ES-I3 (cell line): ENCODE results near the gene TUFT1.
A peak's percentile ranks its signal among the peaks of the same experiment; 100 is the strongest.

ENCODE experiments used
- H3K36me3 ChIP-seq: 2 replicates; pipeline ENCODE4 v1.6.1; 2013; ENCODE audit warnings: mild to moderate bottlenecking, low read length, control low read depth, moderate library complexity; ENCODE audit not compliant: insufficient read depth
- H3K4me1 ChIP-seq: 2 replicates; pipeline ENCODE4 v1.6.1; 2013; ENCODE audit warnings: mild to moderate bottlenecking, control low read depth, low read length; ENCODE audit not compliant: insufficient read depth
- H3K9ac ChIP-seq: 2 replicates; pipeline ENCODE4 v1.6.1; 2013; ENCODE audit warnings: low read depth, mild to moderate bottlenecking, low read length, moderate library complexity
- H3K9me3 ChIP-seq: 2 replicates; pipeline ENCODE4 v1.6.1; 2013; ENCODE audit warnings: mild to moderate bottlenecking, low read length, moderate library complexity; ENCODE audit not compliant: control insufficient read depth, insufficient read depth

Gene TUFT1

DNA sequence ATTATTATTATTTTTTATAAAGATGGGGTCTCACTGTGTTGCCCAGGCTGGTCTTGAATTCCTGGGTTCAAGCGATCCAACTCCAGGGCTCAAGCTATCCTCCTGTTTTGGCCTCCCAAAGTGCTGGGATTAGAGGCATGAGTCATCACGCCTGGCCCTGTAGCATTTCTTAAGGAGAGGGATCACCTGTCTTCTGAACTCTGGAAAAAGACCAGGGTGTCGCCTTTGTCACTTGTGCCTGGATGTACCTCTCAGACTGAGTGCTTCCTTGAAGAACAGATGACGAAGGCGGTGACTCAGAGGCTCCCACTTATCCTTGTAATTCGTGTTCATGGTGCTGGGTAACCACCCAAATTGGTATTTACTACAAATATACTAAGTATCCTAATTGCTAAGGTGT lies 31.3 kb upstream of the TUFT1 start:
- H3K9ac ChIP-seq: no peak overlapping the region
- no peaks in the 10 kb centered on the region for H3K9me3 ChIP-seq
- no peaks in the 10 kb centered on the region for H3K36me3 ChIP-seq
- peaks cover 16% of the 10 kb centered on the region for H3K4me1 ChIP-seq

DNA sequence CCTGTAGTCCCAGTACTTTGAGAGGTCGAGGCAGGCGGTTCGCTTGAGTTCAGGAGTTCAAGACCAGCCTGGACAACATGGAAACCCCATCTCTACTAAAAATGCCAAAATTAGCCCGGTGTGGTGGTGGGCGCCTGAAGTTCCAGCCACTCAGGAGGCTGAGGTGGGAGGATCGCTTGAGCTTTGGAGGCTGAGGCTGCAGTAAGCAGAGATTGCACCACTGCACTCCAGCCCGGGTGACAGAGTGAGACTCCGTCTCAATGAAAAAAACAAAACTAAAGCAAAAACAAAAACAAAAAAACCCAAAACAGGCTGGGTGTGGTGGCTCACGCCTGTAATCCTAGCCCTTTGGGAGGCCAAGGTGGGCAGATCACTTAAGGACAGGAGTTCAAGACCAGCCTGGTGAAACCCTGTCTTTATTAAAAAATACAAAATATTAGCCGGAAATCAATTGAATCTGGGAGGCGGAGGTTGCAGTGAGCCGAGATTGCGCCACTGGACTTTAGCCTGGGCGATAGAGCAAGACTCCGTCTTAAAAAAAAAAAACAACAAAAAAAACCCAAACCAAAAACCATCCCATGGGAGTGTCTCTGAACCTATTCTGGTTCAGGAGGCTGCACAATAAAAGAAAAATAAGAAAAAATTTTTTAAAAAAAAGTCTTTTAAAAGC lies 30.6 kb upstream of the TUFT1 start:
- Histone ChIP-seq H3K36me3 (no peaks in the 10 kb centered on the region), H3K9ac (peak overlapping the region; percentile 95; the same call in 1 of the 2 replicates), H3K4me1 (peaks cover 22% of the 10 kb centered on the region), H3K9me3 (no peaks in the 10 kb centered on the region)

DNA sequence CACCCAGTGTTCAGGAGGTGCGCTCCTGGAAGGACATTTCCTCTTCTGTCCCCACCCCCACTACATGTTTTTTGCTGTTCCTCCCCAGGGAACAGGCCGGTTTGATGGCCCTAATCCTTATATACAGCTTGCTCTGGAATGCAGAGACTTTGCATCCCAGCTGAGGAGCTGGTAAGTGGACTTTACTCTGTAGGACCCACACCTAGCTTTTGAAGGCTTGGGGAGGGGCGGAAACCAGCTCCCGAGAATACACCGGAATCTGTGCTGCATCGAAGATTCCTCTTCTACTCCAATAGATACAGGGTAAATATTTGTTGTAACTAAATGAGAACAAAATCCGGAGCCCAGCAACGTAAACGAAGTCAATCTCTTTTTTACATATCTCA lies 30.1 kb upstream of the TUFT1 start:
- Histone ChIP-seq H3K36me3 (no peaks in the 10 kb centered on the region), H3K4me1 (peaks cover 26% of the 10 kb centered on the region), H3K9me3 (no peaks in the 10 kb centered on the region), H3K9ac (peak overlapping the region; percentile 95)

DNA sequence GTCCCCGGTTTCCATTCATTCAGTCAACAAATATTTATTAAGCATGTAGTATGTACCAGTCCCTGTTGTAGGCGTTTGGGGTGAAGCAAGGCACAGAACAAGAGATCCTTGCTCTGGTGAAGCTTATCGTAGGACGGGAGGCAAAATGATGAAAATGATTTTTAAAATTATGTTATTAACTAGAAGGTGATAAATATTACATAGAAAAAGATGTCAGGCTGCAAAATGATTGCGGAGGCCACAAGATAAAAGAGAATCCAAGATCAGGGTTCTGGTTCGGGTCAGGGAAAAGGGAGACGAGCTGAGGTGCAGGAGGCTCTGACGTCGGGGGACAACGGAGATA lies 29.5 kb upstream of the TUFT1 start:
- Histone ChIP-seq H3K4me1 (peaks cover 29% of the 10 kb centered on the region), H3K9me3 (no peaks in the 10 kb centered on the region), H3K9ac (peak overlapping the region; percentile 95), H3K36me3 (no peaks in the 10 kb centered on the region)

GRCh38 chr1:151510957-151511635 lies 29.0 kb upstream of the TUFT1 start, which contains the start of gene CGN:
TSS of gene CGN (plus strand) at chr1:151511387. CDS start at chr1:151518520, 7,133 bp downstream.
- H3K9ac ChIP-seq: peak within 1 kb of the TSS; percentile 95
- H3K36me3 ChIP-seq: no peaks in the 10 kb centered on the region
- peaks cover 34% of the 10 kb centered on the region for H3K4me1 ChIP-seq
- H3K9me3 ChIP-seq: no peaks in the 10 kb centered on the region

DNA sequence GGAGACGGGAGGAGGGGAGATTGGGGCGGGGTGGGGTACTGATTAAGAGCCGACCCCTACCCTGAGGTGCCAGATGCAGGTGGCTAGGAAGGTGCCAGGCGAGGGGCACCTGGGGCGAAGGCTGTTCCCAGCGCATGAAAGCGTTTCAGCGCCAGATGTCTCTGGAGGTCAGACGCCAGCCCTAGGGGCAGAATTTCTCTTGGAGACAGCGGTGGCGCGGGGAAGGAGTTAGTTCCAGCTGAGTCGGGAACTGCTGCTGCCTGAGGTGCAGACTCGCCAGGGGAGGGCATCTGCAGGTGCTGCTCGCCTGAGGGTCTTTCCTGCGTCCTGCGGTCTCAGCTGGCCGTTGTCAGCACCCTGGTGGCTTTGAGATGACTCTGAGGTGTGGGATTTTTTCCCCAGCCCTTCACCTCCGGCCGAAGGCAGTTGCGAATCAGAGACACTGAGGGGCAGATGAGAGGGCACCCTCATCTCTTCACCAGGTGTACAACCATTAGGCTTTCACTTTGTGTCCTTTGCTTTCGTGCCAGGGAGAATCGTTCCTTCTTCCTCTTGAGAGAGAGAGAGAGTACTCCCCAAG lies 28.4 kb upstream of the TUFT1 start:
- Histone ChIP-seq H3K36me3 (no peaks in the 10 kb centered on the region), H3K9me3 (no peaks in the 10 kb centered on the region), H3K4me1 (peaks cover 37% of the 10 kb centered on the region), H3K9ac (peak overlapping the region; percentile 95)

- H3K4me1 ChIP-seq: peaks cover 40% of the 10 kb centered on the region
- H3K36me3 ChIP-seq: no peaks in the 10 kb centered on the region
- H3K9me3 ChIP-seq: no peaks in the 10 kb centered on the region
- peak overlapping the region; percentile 95 for H3K9ac ChIP-seq
These were observed 27.8 kb upstream of the TUFT1 start for GRCh38 chr1:151512326-151512725.

- H3K9ac ChIP-seq: peak overlapping the region; percentile 8; the same call in 1 of the 2 replicates
- no peaks in the 10 kb centered on the region for H3K9me3 ChIP-seq
- H3K4me1 ChIP-seq: peaks cover 40% of the 10 kb centered on the region
- H3K36me3 ChIP-seq: no peaks in the 10 kb centered on the region
These were observed 27.1 kb upstream of the TUFT1 start for GRCh38 chr1:151512801-151513625.

- Histone ChIP-seq H3K9ac (0 out of 2 replicates have a peak overlapping the region, but pooled peaks have one; percentile 8), H3K36me3 (no peaks in the 10 kb centered on the region), H3K4me1 (peaks cover 40% of the 10 kb centered on the region), H3K9me3 (no peaks in the 10 kb centered on the region)
These were observed 26.4 kb upstream of the TUFT1 start for GRCh38 chr1:151513626-151514121.

DNA sequence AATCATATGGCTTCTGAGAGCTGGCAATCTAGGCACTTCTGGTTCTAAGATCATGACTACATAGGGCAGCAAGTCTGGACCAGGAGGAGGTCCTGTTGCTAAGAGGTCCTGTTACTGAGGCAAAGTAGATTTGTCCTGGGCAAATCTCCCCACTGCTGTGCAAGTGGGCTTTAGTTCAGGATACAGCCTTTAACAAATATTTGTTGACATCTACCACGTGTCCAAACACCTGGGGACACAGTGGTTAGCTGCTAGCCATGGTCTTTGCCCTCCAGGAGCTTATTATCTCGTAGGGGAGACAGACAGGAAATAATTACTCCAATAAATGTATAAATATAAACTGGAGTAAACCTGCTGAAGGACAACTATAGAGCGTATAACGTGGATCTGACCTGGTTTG lies 25.7 kb upstream of the TUFT1 start:
- Histone ChIP-seq H3K4me1 (peaks cover 40% of the 10 kb centered on the region), H3K9ac (no peak overlapping the region), H3K36me3 (peaks cover 2% of the 10 kb centered on the region; the same call in 1 of the 2 replicates), H3K9me3 (no peaks in the 10 kb centered on the region)

- Histone ChIP-seq H3K4me1 (peaks cover 40% of the 10 kb centered on the region), H3K9ac (no peak overlapping the region), H3K9me3 (no peaks in the 10 kb centered on the region), H3K36me3 (peaks cover 5% of the 10 kb centered on the region; the same call in 1 of the 2 replicates)
These were observed 24.8 kb upstream of the TUFT1 start for GRCh38 chr1:151515265-151515664.

DNA sequence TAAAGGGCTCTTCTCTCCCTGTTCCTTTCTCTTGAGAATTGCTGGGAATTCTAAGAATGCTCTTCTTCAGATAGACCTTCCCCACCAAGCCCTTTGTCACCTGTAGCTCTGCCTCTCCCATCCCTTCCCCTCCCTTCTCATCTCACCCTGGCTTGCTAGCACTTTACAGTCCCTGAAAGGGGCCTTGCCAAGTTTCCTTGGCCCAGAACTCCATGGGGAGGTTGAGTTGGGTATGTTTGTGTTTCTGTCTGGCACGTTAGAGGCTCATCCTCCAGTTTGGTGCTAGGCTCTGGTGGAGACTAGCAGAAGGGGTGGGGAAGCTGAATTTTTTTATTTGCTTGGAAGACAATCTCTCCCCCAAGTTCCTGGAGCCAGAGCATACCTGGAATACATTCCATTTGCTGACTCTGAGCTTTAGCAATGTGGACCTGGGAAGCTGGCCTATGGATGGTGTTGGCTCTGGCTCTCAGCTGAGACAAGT lies 24.0 kb upstream of the TUFT1 start:
- no peaks in the 10 kb centered on the region for H3K9me3 ChIP-seq
- peak overlapping the region; percentile 22; the same call in 1 of the 2 replicates for H3K9ac ChIP-seq
- peaks cover 40% of the 10 kb centered on the region for H3K4me1 ChIP-seq
- H3K36me3 ChIP-seq: peaks cover 5% of the 10 kb centered on the region; the same call in 1 of the 2 replicates

DNA sequence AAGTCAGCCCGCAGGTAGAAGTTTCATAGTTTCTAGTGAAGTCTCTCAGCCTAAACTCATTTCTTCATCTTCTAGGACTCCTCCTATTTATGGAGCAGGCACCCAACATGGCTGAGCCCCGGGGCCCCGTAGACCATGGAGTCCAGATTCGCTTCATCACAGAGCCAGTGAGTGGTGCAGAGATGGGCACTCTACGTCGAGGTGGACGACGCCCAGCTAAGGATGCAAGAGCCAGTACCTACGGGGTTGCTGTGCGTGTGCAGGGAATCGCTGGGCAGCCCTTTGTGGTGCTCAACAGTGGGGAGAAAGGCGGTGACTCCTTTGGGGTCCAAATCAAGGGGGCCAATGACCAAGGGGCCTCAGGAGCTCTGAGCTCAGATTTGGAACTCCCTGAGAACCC lies 21.7 kb upstream of the TUFT1 start:
- no peaks in the 10 kb centered on the region for H3K9me3 ChIP-seq
- peaks cover 29% of the 10 kb centered on the region for H3K4me1 ChIP-seq
- peaks cover 5% of the 10 kb centered on the region; the same call in 1 of the 2 replicates for H3K36me3 ChIP-seq
- no peak overlapping the region for H3K9ac ChIP-seq

- peaks cover 24% of the 10 kb centered on the region for H3K4me1 ChIP-seq
- H3K9ac ChIP-seq: no peak overlapping the region
- H3K36me3 ChIP-seq: peaks cover 5% of the 10 kb centered on the region; the same call in 1 of the 2 replicates
- H3K9me3 ChIP-seq: no peaks in the 10 kb centered on the region
These were observed 21.2 kb upstream of the TUFT1 start for GRCh38 chr1:151518936-151519335.
